Dedifferentiated amniotic fluid mesenchymal stem cell (primary cell): ENCODE measurements around the gene RUBCN.
"Not testable (repeated sequence)": the region's sequence is repeated elsewhere in the genome, so short reads cannot be mapped to it uniquely, and the experiment has no call there.

Experiments used
- DNase-seq: peaks from one replicate; pipeline ENCODE4 v3.0.0-alpha.2; 2016; ENCODE audit errors: extremely low spot score

The RUBCN gene

DNA sequence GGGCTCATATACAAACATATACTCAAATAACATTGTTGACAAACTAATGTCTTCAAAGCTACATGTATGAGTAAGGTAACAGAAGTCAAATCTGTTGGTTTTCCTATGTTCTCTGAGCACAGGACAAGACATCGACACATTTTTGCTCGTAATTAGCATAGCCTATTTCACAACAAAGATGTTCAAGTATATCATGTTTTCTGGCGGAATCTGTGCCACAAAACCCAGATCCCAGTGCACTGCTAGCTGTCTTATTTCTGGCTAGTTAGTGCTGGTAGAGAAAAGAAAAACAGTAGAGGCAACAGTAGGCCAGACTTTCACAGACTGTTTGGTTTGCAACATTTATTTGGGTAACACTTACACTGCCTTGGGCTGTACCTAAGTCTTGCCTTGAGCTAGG, 51.2 kb downstream of the RUBCN start:
- no peak for DNase-seq

DNA sequence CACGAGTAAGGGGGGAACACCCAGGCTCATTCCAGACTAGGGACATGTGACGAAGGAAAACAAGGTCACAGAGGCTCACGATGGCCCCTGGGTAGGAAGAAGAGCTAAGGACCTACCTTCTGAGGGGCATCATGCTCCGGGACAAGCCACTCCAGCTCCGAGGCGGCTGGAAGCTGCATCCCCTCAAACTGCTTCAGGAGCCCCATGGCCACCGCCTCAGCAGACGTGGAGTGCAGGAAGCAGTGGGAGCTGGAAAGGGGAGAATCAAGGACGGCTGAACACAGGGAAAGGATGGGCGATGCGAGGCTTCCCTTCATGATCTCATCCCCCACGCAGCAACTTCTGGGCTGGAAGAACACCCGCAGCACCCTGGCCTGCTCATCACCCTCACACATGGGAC, 53.5 kb downstream of the RUBCN start:
- DNase-seq: no peak

DNA sequence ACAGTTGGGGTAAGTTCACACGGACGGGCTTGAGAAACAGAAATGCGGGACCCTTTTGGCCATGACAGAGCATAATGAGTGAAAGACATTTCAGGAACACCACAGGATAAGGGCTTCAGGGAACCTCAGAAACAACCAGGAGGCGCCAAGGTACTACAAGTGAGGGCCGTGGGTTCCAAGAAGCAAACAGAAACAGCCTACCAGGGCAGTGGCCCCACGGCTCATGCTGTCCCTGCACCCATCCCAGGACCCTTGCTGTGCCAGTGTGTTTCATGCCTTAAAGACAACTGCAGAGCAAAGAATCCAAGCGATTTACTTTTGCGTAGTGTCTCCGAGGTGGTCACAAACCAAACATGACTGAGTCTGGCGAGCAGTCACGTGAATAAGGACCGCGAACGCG, 54.0 kb downstream of the RUBCN start:
- no peak for DNase-seq

DNA sequence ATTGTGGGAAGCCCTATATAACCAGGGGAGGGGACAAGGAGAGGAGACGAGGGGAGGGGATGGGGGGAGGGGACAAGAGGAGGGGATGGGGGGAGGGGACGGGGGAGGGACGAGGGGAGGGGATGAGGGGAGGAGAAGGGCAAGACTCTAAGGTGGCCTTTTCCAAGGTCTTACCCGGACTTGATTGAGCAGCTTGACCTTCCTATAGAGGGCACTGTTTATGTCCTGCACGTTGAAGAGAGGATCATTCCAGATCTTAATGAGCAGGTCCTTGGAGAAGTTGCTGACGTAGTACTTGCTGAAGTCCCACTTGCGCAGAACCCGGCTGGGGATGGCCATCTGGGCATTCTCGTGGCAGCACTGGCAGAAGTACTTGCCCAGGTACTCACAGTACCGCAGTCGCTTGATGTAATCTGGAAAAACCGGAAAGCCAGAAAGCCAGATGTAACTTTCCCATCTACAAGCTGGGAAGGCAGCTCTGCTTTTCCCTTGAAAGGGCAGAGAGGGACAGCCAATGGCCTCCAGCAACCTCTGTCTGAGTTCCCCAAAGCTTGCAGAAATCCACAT, 55.7 kb downstream of the RUBCN start:
- no peak for DNase-seq

DNA sequence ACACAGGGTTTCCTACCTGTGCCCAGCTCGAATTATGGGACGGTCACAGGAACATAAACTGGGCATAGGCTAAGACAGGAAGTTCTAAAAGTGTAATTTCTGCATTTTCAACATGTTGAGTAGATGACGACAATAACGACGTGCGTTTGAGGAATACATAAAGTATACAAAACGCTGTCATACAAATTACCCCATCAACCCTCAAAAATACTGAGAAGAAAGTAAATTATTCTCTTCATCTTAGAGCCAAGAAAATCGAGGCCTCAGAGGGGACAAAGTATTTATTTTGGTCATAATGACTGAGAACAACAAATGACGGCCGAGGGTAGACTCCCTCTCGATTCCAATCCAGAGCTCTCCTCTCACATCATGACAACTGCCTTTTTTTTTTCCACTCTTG, 60.8 kb downstream of the RUBCN start:
- no peak for DNase-seq

DNA sequence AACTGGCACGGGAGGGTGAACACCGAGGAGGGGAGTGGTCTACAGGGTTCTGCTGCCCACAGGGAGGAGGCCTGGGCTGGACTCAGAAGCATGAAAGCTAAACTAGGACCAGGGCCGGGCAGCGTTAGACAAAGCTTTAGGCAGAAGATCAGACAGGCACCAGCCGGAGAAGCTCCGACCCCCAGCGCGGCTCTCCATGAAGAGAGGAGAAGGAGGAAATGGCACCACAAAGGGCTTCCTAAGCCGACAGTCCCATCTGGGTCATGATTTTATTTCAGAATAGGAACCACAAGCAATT, 61.2 kb downstream of the RUBCN start:
- DNase-seq: no peak

DNA sequence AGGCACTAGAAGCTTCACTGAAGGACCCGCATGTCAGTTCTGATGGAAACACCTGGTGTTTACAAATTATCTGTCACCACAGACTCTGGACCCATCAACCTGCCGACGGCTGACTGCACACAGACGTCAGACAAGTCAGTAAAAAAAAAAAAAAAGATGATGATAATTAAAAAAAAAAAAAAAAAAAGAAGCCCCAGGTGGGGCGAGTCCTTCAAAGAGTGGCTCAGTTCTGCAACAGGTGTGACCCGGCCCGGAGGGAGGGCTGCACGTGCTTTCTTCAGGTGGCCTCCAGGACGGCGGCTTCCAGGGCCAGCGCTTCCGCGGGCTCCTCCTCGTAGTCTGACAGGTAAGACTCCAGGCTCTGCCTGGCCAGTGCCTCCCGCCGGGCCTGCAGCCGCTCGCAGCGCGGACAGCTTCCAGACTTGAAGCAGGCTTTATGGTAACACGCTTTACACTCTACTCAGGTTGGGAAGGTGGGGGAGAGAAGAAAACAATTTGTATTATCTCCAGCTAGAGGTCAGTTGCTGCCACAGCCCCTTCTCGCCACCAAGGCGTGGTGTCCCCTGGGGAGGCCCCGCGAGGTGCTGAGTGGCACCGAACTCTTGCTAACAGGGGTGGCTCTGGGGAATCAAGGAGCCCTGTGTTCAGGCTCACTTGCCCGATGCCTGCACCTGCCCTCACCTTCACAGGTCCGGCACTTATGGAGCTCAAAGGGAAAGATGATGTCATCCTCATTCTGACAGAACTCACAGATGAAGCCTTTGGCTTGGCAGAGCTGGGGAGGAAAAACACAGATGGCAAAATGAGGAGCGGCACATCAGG, 61.8 kb downstream of the RUBCN start:
- no peak for DNase-seq

DNA sequence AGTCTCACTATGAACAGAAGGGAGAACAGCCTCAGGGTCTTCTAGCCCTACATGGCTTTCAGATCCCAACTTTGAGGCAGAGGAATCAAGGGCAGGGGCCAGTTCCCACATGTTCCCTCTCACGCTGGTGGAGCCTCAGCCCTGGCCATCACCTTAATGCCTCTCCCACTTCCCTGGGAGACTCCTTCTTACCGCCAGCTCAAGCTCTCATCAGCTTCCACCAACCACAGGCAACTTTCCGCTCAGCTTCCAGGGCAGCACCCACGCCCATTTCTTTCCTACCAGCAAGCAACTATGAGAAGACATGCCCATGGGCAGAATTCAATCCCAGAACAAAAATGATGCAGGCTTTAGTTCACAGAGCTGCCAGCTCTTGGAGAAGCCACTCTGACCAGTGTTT, 63.5 kb downstream of the RUBCN start:
- DNase-seq: no peak

DNA sequence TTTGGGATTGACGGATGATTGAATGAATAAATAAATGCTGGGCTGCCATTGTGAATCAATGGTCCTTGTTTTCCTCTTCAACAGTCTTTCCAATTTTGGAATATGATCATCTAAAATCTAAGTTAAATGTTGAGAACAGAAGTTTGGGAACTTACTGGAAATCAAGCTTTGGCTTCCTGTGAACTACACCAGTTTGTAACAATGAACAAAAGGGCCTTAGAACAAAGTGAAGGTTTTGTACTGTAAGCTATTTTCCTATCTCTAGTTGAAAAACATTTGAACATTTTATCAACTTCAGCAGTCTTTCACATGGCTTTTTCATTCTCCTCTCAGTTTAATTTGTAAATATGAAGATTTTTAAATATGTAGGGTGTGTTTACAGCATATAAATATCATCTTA, 66.3 kb downstream of the RUBCN start:
- no peak for DNase-seq

DNA sequence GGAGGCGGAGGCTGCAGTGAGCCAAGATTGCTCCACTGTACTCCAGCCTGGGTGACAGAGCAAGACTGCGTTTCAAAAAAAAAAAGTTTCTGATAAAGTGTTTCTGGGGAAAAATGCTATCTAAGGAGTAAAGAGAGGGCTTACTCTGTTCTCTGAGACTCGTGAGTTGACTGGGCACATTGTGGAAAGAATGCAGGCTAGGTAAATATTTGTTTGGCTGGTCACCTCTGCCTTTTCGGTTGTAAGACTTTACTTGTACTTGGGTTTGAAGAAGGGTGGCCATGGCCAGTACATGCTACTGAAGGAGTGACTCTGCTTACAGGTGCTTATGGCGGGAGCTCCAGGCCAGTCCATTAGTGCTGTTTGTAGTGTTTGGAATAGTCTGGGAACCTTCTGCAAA, 68.7 kb downstream of the RUBCN start:
- no peak for DNase-seq

DNA sequence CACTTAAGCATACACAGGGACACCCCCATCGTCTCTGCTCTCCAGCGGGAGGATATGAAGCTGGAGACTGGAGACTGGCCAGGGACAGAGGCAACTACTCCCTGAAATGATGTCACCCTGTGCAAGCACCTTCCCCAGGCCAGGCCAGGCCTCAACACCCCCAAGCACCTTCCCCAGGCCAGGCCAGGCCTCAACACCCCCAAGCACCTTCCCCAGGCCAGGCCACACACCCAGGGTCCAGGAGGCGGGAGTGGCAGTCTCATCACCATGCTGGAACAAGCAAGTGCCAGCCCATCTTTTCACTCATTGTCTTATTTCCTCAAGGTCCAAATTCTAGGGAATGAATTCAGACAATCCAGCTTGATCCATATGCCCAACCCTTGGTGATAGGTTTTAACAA, 69.4 kb downstream of the RUBCN start:
- not testable (repeated sequence) for DNase-seq

DNA sequence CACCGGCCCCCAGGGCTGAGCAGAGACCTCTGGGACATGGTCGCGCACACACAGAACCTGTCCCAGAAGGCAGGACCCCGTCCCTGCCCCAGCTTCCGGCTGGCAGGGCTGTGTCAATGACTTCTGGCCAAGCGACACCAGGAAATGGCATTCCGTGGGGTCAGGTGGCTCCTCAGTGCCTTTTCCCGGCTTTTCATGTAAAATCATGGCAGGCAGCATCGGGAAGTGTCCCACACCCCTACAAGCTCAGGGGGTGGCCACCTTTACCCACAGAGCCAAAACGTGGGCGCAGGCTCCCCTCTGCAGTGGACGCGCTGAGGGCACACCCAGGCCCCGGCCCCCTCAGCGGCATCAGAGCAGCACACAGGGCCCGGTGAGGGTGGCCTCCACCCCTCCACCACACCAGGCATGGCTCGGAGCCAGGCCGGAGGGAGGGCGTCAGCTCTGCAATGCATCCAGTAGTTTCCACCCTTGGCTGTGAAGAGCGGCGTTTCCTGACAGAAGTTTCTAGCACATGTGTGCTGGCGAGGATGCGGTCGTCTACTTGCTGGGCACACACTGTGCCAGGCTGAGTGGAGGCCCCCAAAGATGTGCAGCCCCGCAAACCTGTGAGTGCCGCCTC, 70.4 kb downstream of the RUBCN start:
- DNase-seq: not testable (repeated sequence)

DNA sequence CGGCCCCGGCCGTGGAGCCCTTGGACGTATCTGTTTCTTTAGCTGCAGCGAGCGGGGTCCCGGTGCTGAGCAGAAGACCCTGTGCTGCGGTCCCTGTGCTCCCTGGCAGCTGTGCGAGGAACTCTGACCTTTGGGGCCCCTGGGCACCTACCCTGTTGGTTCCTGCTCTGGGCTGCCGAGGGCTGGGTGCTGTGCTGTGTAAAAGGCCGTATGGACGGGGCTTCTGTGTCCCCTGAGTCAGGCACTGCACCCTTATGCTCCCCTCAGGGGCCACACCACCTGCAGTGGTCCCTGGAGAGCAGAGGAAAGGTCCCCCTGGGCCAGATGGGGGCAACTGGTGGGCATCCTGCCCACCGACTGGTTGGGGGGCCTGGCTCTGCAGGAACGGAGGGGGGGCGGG, 71.2 kb downstream of the RUBCN start:
- not testable (repeated sequence) for DNase-seq

DNA sequence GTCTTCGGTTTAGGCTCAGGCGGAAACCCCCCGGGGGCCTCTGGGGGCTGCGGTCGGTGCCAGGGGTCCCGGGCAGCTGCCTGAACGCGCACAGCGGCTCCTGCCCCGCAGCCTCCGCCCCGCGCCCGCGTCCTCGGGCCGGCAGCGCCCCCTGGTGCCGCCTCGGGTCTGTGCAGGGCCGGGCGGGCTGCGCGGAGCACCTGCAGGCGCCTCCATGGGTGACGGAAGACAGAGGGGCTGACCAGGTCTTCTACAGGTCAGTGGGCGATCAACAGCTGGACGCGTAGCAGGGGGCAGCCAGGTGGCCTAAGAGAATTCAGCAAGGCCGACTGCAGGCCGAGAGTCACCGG, 71.6 kb downstream of the RUBCN start:
- DNase-seq: not testable (repeated sequence)

DNA sequence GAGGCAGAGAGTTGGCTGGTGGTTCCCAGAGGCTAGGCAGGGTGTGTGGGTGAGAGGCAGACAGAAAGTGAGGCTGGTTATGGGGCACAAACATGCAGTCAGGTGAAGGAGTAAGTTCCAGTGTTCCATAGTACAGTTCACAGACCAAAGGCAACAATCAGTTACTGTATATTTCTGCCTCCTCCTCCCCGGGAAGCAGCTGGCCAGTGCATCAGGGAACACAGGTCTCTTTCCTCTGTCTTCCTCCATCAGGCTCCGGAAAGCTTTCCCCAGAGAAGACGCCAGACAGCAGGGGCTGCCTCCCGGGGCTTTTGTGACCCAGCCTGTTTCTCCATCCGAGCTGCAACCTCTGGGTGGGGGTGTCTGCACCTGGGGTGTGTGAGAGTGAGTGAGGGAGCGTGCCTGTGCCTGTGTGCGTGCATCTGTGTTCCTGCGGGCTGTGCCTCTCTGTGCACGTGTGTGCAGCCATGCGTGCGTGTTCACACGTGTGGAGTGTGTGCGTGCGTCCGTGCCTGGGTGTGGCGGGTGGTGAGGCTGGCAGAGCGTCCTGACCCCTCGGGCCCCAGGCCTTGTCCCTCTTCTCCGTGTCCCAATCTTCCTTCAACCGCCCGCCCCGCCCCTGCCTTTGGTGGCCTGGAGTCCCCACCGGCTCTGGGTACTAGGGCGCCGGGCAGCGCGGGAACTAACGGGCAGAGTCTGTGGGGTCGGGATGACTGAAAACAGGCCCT, 72.1 kb downstream of the RUBCN start:
- not testable (repeated sequence) for DNase-seq

DNA sequence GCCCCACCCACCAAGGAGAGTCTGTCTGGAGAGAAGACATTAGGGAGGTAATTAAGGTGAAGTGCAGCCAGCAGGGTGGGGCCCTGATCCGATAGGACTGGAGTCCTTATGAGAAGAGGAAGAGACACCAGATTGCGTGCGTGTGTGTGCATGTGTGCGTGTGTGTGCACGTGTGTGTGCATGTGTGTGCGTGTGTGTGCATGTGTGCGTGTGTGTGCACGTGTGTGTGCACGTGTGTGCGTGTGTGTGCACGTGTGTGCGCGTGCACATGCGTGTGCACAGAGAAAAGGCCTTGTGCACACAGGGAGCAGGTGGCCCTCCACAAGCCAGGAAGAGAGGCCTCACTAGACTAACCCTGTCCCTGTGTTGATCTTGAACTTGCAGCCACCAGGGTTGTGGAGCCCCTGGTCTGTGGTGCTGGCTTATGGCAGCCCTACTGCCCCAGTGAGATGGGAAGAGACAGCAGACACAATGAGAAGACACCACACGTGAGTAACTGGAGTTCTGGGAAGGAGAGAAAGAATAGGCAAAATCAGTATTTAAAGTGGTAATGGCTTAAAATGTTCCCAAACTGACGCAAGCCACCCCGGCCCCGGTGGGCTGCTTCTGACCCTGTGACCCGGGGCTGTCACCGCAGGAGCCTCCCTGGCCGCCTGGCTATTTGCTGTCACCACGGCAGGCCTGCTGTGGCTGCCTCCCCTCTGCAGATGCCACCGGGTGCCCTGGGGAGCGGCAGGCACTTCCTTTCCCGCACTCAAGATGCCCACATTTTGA, 73.2 kb downstream of the RUBCN start:
- not testable (repeated sequence) for DNase-seq

DNA sequence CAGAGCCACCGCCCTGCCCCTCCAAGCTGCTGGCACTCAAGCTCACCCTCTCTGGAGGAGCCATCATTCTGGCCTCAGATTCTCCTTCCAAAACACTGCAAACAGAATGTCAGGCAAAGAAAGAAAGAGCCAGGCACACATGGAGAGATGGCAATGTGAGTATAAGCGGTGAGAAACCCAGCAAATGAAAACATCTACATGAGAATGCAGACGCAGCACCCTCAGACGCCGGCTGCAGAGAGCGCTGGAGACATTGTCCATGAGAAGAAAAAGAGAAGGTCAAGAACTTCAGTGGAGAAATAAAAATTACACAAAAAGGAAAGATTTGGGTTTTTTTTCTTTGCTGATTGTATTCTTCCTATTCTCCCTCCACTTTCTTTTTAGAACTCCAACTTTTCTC, 74.4 kb downstream of the RUBCN start:
- DNase-seq: not testable (repeated sequence)

DNA sequence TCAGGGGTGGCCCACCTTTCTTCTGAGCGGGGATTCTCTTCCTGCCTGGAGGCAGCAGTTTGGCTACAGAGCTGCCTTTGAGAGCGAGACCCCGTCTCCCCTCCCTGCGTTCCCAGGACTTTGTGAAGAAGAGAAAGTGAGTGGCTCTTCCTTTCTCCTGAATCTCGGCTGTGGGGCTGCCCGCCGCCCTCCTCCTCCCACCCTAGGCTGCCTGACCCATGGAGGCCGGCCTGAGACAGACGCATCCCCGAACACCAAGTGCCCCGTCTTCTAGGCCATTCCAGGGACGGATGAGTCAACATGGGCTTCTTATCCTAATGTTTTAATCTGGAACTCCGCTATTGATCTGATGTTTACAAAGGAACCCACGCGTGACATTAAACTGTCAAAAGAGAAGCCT, 74.8 kb downstream of the RUBCN start:
- DNase-seq: not testable (repeated sequence)

DNA sequence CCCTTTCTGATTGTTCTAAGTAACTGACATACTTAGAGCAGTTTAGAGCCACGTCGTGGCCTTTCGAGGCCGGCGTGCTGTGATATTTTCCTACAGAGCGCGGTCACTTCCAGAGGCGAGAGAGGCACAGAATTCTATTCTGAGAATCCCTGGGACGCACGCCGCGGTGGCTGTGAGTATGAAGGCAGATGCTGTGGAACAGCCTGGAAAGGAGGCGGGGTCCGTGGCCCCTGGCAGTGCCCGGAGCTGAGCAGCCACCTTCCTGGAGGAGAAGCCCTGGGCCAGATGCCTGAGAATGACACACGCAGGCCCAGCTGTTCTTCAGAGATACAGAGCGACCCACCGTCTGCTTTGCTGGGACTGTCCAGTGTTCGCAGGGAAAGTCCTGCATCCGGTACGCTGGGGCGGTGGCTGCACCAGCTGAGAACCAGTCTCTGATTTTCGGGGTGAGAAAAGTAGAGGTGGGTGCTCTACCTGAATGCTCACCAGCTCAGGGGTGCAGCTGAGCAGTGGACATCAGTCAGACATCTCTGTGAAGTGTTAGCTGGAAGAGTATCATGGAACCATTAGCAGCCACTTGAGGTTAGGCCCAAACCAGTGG, 75.4 kb downstream of the RUBCN start:
- DNase-seq: not testable (repeated sequence)

DNA sequence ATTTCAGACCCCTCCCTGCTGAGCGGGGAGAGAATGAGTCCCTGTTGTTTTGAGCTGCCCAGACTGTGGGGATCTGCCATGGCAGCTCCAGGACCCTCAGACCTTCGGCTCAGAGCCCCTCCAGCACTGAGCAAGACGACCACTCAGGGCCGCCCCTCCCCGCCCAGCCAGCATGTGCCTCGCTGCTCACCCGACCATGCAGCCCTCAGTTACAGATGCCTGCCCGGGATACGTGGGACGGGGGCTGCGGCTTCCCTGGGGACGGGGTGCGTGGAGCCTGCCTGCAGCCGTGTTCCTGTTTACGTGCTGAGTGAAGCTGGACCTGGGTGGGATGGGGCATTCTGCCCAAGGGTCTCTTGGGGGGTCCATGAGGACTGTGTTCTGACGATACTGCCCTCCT, 77.0 kb downstream of the RUBCN start:
- not testable (repeated sequence) for DNase-seq

DNA sequence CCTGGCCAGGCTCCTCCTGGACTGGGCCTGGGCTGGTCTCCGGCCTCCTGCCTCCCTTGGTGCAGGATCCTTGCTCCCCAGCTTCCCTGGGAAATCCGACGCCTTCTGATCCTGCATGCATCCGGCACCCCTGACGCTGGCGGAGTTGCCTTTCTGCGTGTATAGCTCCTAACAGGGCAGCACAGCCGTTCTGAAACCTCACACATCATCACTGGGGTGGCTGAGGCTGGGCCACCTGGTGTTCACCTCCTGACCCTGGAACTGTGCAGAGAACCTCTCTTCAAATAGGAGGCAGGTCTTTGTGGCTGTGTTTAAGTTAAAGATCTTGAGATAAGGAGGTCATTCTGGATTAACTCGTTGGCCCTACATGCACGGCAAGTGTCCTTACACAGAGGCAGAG, 77.6 kb downstream of the RUBCN start:
- not testable (repeated sequence) for DNase-seq

DNA sequence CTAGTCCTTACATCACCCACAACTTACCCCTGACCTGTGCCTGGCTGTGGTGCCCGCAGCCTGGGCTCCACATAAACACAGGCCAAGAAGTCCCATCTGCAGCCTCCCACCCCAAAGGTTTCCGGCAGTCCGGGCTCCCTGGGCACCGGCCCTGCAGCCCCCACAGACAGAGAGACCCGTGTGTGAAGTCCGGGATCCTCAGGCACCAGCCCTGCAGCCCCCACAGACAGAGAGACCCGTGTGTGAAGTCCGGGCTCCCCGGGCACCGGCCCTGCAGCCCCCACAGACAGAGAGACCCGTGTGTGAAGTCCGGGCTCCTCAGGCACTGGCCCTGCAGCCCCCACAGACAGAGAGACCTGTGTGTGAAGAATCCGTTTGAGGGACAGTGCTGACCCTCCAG, 78.0 kb downstream of the RUBCN start:
- not testable (repeated sequence) for DNase-seq
